GM21529 (cell line): ENCODE data around the gene ACSL6.
A peak's percentile ranks its signal among the peaks of the same experiment; 100 is the strongest.

Experiments
- ATAC-seq: cut with Tn5 transposase; IDR thresholded peaks from one replicate; pipeline ENCODE4 v1.9.1; 2021; ENCODE audit not compliant: unreplicated experiment

The ACSL6 gene

DNA sequence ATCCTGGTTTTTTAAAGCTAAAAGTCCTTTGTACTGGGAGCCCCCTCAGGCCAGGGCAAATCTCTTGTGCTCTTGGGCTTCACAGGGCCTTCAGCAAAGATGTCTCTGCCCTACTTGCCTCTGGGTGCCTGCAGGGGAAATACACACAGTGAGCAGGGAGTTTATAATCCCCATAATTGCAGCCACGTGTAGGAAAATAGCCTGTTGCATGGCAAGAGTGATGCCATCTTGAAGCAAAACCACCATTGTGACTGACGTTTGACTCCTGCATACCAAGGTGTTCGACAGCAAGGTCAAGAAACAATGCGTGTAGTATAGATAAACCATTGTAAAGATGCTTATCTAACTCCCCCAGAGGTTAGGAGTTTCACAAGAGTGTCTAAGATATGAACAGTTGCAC, 37.6 kb upstream of the ACSL6 start:
- no peak for ATAC-seq

DNA sequence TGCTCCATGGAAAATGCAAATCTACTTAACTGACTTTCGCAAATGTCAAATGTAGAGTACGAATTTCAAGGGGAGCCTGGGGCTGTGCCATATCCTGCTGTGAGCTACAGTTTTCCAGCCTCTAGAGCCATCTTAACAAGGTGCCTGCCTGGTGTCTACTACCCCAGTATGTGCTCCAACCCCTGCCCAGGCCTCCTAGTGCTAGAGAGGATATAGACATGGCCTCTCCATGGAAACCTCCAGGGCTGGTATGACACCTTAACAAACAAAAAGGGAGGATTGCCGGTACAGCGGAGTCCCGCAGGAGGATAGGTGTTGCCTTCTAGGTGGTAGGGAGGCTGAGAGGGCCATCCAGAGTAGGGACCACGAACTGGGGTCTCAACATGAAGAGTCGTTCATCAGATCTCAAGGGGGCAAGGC, 35.4 kb upstream of the ACSL6 start:
- no peak for ATAC-seq

DNA sequence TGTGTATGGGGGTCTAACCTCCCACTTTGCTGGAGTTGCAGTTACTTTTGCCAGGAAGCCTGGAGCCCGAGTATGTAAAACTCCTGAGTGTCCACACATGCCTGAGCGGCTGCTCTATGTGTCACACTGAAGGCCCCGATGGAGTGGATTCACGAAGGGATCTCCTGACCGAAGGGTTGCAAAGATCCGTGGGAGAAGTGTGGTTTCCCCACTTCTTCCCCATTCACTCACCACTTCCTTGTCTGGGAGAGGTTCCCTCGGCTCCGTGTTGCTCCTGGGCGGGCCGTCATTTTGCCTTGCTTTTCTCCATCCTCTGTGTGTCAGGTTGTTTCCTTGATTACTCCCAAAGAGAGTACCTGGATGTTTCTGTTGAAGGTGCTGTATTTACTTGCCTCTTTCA, 32.7 kb upstream of the ACSL6 start:
- ATAC-seq, result no peak

DNA sequence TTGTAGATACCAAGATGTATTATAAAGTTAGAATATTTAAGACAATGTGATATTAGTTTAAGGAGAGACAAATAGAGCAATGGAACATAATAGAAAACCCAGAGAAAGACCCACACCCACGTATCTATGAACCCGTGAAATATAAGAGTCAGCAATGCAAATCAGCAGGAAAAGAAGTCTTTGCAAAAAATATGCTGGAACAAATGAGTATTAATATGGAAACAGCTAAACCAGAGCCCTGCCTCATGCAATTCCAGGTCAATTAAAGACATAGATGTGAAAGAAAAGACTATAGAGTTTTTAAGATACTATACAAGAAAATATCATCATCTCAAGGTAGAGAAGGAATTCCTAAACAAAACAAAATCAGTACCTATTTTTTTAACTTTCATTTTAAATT, 25.9 kb upstream of the ACSL6 start:
- ATAC-seq, result no peak

DNA sequence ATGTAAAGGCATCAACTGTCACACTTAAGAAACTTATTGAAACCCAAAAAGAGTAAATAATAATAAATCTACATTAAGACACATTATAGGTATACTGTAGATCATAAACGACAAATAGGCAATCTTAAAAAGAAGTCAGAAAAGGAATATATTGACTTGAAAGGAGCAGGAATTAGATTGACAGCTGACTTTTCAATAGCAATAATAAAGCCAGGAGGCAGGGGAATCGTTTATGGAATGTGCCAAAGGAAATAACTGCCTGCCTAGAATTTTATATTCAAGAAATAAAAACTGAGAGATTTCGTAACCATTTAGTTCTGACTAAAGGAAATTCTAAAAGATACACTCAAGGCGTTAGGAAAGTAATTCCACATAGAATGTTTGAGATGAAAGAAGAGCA, 21.7 kb upstream of the ACSL6 start:
- no peak for ATAC-seq

DNA sequence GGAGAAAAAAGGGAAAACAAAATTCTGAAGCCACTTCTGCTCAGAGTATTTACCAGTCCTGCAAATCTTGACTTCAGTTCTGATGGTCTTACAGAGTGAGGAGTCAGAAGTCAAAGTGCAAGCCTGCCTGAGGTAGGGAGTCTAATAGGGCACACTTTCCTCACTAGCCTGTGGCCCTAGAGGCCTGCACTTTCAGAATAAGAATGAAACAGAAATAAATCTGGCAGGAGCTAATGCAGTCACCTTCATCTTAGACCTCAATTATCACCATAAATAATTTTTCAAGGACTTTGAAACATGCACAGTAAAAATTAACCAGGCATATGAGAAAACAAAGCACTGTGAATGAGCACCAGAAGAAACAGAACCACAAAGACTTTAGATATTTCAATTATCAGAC, 20.7 kb upstream of the ACSL6 start:
- no peak for ATAC-seq

DNA sequence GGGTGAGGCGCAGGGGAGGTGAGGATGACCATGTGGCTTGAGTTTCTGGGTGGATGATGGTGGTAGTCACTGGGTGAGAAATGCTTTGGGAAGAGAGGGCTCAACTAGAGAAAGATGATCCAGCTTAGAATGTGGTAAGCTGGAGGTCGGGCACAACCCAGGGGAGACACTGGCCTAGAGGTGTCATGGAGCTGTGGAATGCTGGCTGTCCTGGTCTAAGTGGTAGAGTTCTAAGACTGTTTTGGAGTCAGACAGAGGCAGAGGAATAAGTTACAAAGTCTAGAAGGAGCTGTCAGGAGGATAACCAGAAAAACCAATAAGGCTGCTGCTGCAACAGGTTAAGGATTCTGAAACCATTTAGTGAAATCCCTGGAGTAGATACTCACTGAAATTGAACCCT, 19.2 kb upstream of the ACSL6 start:
- no peak for ATAC-seq

DNA sequence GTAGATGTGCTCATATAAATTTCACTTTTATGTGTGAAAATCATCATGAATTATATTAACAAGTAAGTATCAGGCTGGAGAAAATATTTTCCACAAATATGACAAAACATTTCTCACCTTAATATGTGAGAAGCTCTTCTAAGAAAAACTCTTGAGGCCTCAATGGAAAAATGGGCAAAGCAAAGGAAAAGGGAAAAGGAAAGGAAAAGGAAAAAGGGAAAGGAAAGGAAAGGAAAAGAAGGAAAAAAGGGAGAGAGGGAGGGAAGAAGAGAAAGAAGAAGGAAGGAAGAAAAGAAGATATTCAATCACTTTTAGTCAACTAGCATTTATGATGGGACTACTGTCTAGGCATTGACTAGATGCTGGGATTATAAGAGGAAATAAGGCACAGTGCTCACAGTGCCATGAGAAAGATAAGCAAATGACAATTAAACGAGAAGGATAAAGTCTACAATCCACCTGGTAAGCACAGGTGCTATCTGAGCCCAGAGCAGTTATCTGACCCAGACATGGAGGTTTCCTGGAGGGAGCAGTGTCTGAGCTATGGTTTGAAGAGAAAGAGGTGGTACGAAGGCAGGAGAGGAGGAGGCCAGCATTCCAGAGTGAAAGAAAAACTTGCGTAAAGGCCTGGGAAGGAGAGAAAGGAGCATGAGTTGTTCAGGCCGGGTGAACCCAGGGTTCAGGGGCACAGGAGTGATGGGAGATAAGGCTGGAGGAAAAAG, 18.3 kb upstream of the ACSL6 start:
- ATAC-seq, result no peak

DNA sequence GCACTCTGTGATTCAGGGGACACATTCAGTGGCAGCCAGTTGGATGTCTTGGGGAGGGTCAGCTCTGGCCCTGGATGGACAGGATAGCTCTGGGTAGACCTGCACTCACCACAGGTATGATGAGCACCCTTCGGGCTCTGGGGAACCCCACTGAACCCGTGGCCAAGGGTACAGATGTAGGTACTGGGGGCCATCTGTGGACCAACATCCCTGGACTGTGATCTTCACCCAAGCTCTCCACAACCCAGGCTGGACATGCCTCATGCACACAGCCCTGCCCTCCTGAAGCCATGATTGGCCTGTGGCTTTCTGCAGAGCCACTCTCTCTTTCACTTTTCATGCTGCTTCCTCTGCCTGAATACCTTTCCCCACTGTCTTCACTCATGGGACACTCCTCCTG, 15.6 kb upstream of the ACSL6 start:
- peak; percentile 67 for ATAC-seq

DNA sequence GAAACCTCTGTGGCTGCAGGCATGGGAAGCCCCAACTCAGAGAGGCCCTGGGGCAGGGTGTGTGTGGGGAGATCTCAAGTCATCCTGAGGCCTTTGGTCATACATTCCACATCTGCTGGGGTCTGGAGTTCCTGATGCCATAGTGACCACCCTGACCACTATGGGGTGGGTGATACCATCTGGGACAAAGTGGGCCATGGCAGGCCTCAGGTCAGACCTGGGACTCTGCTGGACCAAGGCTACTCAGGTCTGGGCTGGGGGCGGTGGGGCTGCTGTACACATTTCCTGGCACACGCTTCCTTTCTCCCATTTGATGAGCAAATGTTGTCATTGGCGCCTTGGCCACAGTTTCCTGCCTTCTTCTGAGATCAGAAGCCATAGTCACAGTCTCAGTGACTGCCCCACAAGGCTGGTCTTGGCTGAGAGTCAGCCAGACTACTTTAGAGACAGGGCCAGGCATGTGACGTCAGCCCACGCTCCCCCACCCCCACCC, 15.1 kb upstream of the ACSL6 start:
- ATAC-seq, result no peak

DNA sequence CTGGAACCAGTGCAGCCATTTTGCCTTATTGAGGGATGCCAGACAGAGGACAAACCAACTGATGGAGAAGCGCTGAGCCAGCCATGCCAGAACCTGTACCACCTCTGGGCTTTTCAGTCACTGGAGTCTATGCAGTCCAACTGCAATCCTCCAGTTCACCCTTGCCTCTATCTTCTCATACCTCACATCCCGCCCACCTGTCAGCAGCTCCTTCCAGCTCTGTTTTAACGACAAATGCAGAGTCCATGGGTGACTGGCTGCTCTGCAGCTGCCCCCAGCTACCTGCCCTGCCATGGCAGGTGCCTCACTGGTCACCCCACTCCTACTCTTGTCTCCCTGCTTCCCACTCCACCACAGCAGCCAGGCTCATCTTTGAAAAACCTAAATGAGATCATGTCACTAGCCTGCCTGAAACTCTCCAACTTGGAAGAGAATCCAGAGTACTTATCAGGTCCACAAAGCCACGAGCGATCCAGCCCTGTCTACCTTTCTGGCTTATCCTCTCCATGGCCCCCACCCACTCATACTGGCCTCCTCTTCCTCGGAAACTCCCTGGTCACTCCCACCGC, 14.0 kb upstream of the ACSL6 start:
- no peak for ATAC-seq

DNA sequence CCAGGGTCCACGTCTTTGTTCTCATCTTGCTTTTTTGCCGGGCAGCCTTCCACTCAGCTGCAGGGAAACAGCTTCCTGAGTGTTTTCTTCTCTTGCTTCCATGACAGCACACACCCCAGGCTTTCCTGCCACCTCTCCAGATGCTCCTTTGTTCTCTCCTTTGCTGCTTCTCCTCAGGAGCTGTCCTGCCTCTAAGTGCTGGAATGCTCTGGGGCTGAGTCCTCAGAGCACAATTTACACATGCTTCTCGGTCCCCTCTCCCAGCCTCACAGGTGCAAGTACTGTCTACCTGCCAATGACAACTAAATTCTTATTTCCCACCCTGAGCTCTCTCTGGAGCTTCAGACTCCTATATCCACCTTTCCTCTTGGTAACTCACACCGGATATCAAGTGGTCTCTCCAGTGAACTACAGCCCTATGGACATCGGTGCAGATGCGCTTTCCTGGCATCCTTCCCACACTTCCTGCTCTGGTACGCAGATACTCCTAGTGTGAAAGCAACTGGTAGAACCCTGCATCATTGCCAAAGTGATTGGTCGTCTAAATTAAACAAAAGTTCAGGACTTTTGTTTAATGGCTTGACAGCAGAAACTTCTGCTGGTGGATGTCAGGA, 13.4 kb upstream of the ACSL6 start:
- no peak for ATAC-seq

DNA sequence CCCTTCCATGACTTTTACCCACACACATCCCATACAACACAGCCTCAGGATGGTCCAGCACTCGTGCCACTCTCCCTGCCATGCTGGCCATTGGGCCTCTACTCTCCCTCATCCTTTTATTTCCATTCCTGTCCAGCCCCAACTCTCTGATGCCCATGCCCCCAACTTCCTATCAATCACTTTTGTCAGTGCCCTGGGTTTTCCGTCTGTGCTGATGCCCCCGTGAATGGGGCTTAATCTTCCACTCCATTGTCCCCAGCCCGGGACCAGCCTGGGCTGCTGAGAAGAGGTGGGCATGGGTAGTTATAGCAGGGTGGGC, 12.6 kb upstream of the ACSL6 start:
- no peak for ATAC-seq

DNA sequence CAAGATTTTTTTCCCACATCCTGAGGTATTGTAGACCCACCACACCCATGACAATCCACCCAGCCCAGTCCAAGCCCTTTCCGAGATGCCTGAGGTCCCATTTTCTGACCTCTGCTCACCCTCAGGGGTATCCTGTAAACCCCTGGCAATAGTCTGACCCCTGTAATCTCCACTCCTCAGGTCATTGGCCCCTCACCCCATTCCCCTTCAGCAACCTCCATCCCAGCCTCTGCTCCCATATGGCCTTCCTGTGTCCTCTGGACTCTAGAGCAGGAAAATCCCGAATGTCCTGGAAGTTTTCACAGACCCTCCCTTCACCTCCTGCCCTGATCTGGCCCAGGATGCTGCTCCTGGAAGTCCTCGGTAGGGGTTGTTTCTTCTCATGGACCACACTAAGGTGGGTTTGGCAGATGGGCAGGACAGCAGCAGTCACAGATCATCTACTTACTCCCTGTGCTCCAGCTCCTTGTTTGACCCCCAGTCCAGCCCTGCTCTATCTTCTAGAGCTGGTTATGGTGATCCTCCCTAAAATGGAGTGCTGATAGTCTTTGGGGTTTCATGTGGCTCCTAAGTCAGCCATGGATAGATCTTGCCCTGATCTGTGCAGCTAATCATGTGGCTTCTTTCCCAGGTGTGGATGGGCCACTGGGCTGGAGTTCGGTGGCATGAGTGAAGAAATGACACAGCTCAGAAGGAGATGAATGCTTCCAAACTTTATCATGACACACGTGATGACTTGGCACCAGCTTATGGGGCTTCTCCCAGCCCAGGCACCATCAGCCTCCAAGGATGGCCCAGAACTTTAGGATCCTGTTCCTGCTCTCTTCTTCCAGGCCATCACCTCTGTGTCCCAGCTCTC, 12.0 kb upstream of the ACSL6 start:
- ATAC-seq, result no peak

DNA sequence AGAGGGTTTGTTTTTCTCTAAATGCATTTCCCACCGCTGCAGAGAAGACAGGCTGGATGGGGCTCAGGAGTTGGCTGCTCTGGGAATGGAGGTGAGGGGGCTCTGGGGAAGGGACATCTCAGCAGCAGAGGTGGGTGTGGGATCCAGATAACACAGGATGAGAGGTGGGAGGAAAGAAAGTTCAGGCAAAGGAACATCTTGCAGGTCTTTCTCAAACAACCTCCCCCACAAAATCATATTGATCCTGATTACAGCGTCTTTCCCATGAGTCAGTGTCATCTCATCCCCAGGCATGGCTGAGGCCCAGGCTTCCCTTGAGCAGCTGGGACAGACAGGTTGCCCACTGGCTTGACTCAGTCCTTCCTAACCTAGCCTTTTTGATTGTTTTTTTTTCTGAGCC, 11.3 kb upstream of the ACSL6 start:
- no peak for ATAC-seq

DNA sequence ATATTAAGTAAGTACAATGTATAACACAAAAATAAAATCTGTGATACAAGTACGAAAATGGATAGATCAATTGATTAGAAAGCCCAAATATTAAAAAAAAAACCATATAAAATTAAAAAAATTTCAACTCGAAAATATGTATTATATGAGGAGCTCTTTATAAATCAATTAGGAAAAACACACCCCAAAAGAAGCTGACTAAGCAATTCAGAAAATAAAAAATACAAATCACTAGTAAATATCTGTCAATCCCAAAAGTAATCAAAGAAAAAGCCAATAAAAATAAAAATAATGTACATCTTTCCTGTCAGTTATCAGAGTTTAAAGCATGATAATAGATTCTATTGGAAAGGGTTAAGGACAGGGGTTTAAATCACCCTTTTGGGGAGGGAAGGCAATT, 10.2 kb upstream of the ACSL6 start:
- ATAC-seq, result no peak

DNA sequence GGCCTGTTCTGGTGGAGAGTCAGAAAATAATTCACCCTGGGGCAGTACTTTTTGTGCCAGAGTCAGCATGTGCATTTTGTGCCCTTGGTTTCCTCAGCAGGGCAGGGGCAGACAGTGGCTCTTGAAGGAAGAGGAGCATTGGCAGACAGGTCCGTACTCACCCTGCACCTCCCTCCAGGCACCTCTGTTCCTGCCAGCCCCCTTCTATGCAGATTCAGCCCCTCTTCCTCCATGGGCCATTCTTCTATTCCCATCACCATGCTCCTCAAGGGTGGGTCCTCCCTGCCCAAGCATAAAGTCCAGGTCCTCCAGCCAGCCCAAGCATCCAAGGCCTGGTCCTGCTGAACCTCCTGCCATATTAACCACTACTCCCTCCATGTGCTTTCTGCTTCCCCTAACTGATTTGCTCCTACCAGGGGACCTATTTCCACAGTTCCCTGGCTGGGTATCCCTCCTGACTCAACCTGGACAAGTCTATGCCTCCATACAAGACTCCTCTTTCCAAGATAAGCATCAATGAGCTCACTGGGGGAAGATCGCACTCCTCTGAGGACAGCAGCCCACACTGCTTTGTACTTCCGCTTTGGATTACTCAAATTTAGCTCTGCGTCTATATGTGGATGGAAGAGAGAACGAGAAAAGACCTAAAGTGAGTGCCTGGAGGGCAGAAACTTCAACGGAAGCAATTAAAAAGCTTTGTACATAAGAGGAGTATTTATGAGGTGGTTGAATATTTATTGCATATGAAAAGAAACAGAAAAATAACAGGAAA, 9.3 kb upstream of the ACSL6 start:
- peak; percentile 23 for ATAC-seq

DNA sequence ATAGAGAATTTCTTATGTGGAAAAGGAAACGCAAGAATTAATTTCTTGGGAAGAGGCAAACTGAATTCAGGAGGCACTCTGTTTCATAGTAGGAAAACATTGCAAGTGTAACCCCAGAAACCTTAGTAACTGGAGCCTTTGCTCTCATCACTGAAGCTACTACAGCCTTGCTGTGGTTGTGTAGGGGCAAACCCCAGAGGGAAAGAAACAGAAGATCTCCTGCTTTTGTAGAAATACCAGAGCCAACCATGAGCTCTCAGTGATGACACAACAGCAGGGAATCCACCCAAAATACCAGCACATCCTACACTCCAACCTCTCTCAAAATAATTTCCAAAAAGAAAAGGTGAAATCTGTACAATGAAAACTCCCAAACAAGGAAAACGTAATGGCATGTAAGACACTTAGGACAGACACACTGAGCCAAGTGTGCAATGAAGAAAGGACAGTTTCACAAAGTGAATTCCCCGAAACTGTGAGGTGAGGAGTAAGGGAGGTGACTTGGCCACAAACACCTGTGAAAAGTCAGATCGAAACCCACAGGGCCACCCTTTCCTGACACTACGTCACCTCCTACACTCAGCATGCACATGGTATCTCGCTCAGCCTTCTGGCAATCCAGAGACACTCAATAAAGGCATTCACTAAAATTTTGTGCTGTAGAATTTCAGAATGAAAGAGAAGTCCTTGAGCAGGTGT, 8.5 kb upstream of the ACSL6 start:
- peak; percentile 97 for ATAC-seq

DNA sequence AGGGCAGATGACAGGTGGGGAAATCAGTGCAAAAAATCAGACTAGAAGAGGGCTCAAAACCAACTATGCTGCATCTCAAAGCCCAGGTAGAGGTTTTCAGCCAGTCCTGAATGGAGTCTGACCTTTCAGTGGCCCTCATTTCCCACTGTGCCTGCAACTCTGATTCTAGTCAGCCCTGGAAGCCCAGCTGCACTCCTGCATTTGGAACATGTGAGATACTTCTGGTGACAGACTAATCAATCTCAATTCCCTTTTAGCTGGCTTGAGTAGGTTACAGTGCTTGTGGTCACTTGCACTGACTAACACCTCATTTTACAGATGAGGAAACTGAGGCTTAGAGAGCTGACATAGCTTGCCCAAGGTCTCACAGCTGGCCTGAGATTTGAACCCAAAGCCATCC, 7.9 kb upstream of the ACSL6 start:
- ATAC-seq, result peak; percentile 31
